ENCODE measurements around the gene CCT6A. TPM values are rescaled to one million over a fixed set of nuclear protein-coding genes. Genes with fewer than 3 reads are reported as not detected.
"Not testable (repeated sequence)": the region's sequence is repeated elsewhere in the genome, so short reads cannot be mapped to it uniquely, and the experiment has no call there.

CCT6A gene
- total RNA-seq, 1 donor from 2014 or later = 147 TPM

GRCh38 chr7:56051053-56051338 lies 569 bp upstream of the CCT6A start:
- intact Hi-C loops (cut with micrococcal nuclease) = loop anchor here (1.0 to 5.0 kb wide), 11 partner anchors 13 to 1292 kb away; partner anchors contain the start of genes CHCHD2, MRPS17, NIPSNAP2 and SEC61G

- intact Hi-C loops (cut with micrococcal nuclease) = loop anchor here (5.0 kb wide), 1 partner anchor 481 kb away; the partner anchor contains the start of gene VOPP1
Observed at GRCh38 chr7:56053379-56053778, 1.8 kb downstream of the CCT6A start.

- intact Hi-C loops (cut with micrococcal nuclease) = loop anchor here (5.0 kb wide), 1 partner anchor 482 kb away; the partner anchor contains the start of gene VOPP1
Observed at GRCh38 chr7:56053993-56054392, 2.4 kb downstream of the CCT6A start.

GRCh38 chr7:56062382-56062781 lies 10.8 kb downstream of the CCT6A start:
- intact Hi-C loops (cut with micrococcal nuclease) = loop anchor here (10.0 kb wide), 1 partner anchor 628 kb away; no protein-coding TSS in a partner anchor

- intact Hi-C loops (cut with micrococcal nuclease) = loop anchor here (10.0 kb wide), 1 partner anchor 629 kb away; no protein-coding TSS in a partner anchor
Observed at GRCh38 chr7:56063500-56063881, 11.9 kb downstream of the CCT6A start.

- intact Hi-C loops (cut with micrococcal nuclease) = loop anchor here (1.0 to 10.0 kb wide), 9 partner anchors 10 to 1305 kb away; partner anchors contain the start of genes CCT6A, CHCHD2, MRPS17 and PSPH
Observed at GRCh38 chr7:56063882-56064625, 12.5 kb downstream of the CCT6A start, which contains the start of gene SUMF2. TSS of gene SUMF2 (plus strand) at chr7:56064286. CDS start at chr7:56064312, 26 bp downstream.

- intact Hi-C loops (cut with micrococcal nuclease) = loop anchor here (10.0 kb wide), 1 partner anchor 632 kb away; no protein-coding TSS in a partner anchor
Observed at GRCh38 chr7:56066376-56066775, 14.8 kb downstream of the CCT6A start.

GRCh38 chr7:56074371-56074791 lies 22.8 kb downstream of the CCT6A start:
- intact Hi-C loops (cut with micrococcal nuclease) = loop anchor here (1.0 to 2.0 kb wide), 4 partner anchors 10 to 794 kb away; partner anchors contain the start of gene SUMF2

GRCh38 chr7:56077681-56078080 lies 26.1 kb downstream of the CCT6A start:
- intact Hi-C loops (cut with micrococcal nuclease) = no loop called here

GRCh38 chr7:56078196-56078595 lies 26.6 kb downstream of the CCT6A start:
- intact Hi-C loops (cut with micrococcal nuclease) = no loop called here

GRCh38 chr7:56079450-56080185 lies 28.1 kb downstream of the CCT6A start:
- intact Hi-C loops (cut with micrococcal nuclease) = no loop called here

GRCh38 chr7:56080726-56081435 lies 29.3 kb downstream of the CCT6A start:
- intact Hi-C loops (cut with micrococcal nuclease) = not testable (repeated sequence)

GRCh38 chr7:56081626-56082340 lies 30.2 kb downstream of the CCT6A start:
- intact Hi-C loops (cut with micrococcal nuclease) = no loop called here

GRCh38 chr7:56083150-56083785 lies 31.7 kb downstream of the CCT6A start:
- intact Hi-C loops (cut with micrococcal nuclease) = no loop called here

GRCh38 chr7:56086761-56087160 lies 35.2 kb downstream of the CCT6A start:
- intact Hi-C loops (cut with micrococcal nuclease) = no loop called here

- intact Hi-C loops (cut with micrococcal nuclease) = no loop called here
Observed at GRCh38 chr7:56087445-56087844, 35.9 kb downstream of the CCT6A start.

- intact Hi-C loops (cut with micrococcal nuclease) = no loop called here
Observed at GRCh38 chr7:56091591-56091990, 40.0 kb downstream of the CCT6A start.

GRCh38 chr7:56092388-56092787 lies 40.8 kb downstream of the CCT6A start:
- intact Hi-C loops (cut with micrococcal nuclease) = not testable (repeated sequence)

GRCh38 chr7:56092789-56093531 lies 41.4 kb downstream of the CCT6A start, which contains the start of gene PHKG1:
TSS of gene PHKG1 (minus strand) at chr7:56092952. CDS start at chr7:56088941, 4,011 bp downstream.
- intact Hi-C loops (cut with micrococcal nuclease) = no loop called here

Measured in T-helper 1 cell treated with Interleukin-12 subunit alpha and Interleukin-12 subunit beta and Interleukin-4 antibody, amounts not matched to agents 30 ng/mL and 1 ng/mL, for 36 hours (primary cell).